Activated CD4-positive, alpha-beta T cell treated with anti-CD3 and anti-CD28 coated beads for 48 hours (primary cell): ENCODE data around the gene RAB33A.

ENCODE experiments used
- DNase-seq: peaks from one replicate; pipeline ENCODE4 v3.0.0-alpha.2; 2020

Gene RAB33A

DNA sequence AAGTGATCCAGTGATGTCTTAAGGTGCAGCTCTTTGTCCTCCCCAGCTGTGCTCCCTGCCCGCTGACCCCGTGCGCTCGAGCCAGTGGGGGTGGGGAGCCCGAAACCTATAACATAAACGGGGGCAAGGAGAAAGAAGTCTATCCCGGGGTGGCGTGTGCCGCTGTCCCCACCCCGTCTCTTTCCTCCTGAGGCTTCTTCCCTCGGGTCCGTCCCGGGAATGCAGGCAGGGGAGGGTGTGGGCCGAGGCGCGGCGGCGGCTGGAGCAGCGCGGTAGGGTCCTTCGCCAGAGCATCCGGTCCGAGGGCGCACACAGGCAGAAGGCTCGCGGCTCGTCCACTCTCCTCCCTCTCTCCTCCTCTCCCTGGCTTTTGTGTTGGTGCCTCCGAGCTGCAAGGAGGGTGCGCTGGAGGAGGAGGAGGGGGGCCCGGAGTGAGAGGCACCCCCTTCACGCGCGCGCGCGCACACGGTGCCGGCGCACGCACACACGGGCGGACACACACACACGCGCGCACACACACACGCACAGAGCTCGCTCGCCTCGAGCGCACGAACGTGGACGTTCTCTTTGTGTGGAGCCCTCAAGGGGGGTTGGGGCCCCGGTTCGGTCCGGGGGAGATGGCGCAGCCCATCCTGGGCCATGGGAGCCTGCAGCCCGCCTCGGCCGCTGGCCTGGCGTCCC is at the start of gene RAB33A:
Gene RAB33A, plus strand, starts transcription at position 517 of the 681 bp plus-strand sequence. Its CDS starts 101 bp downstream, at position 618.
- peak; percentile 45 for DNase-seq

DNA sequence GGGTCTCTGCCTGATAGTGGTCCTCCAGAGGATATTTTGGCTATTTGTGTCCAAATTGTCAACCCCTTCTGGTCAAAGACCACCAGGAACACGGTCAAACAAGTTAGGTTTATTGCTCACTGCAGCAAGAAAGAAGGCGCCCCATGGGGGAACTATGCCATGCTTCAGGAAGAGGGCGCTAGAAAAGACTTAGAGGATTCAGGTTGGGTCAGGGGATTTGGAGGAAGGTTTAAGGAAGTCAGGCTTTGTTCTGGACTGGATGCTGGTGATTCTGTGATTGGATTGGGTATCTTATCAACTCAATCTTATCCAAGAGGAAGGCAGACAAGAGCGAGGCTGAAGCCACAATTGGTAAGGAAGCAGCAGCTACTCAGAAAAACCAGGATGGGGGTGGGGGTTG is 47.2 kb upstream of the RAB33A start:
- no peak for DNase-seq

DNA sequence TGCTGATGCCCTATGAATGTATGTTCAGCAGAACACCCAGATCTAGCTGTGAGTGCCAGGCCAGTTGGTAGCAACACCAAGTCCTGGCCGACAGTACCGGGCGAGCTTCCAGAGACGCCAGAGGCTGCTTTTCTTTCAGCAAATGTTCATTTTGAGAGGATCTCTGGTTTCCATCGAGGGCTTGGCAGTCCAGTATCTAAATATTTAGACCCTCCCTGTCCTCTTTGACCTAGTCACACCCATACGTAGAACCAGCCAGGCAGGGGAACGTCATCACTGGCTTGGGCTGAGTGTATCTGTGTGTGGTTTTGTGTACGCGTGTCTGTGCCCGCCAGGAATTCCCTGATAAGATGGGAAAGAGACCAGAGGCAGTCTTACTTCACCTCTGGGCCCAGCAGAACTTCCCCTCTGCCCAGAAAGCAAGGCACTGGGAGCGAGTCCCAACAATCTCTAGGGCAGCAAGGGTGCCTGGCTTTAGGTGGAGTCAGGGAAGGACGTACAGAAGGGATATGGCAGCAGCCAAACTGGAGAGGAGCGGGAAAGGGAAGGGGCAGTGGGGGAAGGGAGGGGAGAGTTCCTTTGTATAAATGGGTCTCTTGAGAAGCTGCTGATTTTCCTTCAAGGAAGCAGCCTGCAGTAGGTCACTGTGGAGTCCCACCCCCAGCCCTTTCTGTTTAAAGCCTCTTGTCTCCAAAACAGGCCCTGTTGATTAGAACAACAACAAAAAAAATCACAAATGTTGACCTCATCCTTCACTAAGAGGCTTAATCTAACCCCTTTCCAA is 46.5 kb upstream of the RAB33A start:
- DNase-seq: no peak

DNA sequence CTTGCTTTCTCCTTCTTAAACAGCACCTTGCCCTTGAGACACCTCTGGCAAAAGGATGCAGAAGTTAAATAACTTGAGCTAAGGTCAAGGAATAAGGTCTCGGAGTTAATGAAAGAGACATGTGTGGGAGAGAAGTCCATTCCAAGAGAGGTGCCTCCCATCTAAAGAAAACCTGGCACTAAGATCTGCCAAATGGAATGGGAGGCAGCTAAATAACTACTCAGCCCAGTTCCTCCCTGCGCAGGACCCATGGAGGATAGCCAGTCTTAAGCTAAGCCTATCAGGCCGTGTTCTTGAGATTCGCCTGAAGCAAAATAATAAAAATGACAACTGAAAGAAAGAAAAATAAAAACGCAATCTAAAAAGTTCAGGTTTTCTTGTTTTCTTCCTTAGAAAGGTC is 40.8 kb upstream of the RAB33A start:
- DNase-seq: no peak

DNA sequence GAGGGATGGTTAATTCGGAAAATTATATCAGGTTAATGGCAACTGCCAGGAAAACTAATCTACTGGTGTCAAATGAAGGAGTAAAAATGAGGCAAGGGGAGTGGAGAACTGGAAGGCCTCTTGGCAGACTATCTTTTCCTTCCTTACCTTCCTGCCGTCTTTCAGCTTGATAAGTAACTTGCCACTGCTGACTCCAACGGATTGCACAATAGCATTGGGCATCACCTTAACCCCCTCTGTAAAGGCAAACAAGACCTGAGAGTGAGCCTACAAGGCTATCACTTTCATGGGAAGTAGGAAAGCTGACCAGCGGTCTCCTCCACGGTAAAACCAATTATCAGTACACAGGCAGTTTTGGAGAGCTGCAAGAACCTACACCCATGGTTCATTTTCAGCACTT is 35.3 kb upstream of the RAB33A start:
- no peak for DNase-seq

DNA sequence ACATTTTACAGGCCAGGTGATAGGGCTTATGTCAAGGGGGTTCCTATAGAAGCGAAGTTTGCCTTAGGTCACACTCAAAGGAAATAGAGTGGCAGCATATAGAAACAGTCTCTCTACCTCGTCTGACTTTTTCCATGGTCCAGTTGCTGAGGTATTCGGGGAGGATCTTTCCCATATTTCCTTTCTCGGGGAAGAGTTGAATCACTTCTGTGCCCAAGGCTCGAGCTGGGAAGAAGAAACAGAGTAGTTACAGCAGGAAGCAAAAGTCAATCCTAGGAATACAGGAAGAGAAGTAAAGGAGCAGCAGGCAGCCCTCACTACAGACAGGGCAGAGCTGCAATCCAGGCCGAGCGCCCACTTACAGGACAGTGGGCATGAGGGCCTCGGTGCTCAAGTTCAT is 34.8 kb upstream of the RAB33A start:
- DNase-seq: no peak

DNA sequence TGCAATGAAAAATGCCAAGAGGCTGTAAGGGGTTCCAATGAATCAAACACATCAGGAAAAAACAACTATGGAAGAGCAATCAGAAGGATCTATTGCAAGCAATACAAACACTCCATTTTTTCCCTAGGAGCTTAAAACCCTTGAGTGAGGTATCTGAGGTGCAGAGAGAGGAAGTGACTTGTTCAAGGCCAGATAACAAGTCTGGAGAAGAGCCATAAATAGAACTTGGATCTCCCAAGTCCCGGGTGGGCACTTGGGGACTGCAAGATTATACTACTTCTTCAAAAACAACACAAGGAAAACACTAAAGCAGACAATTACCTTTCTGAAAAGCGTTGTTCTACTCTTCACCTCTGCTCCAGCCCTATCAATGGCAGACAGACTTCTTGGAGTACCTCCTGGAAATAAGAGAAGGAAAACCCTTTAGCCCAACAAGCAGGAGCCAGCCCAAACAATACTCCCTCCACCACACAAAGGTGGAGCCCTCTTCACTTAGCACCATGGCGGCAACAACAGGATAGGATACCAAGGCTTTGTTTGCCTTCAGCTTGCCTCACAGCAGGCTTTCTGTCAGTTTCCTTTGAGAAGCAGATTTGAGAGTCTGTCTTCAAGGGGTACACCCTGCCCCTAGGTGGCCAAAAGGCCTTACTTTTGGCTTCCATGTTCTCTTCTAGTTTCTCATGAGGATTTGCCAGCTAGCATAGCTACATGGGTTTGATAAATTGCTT is 32.1 kb upstream of the RAB33A start:
- DNase-seq: no peak

DNA sequence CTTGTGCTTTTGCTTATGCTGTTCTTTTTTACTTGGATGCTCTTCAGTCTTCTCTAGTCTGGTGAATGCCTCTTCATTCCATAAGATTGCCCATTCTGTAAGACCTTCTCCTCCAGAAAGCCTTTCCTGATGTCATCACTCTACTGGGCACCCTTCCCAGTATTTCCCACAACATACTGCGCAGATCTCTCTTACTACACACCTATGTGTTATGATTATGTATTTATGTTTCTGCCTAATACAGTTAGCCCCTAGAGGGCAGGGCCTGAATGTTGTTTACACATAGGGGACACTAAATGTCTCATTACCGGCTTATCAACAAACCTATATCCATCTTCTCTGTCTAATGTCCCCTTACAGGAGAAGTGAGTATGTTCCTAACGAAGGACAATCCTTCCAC is 27.3 kb upstream of the RAB33A start:
- DNase-seq: no peak

DNA sequence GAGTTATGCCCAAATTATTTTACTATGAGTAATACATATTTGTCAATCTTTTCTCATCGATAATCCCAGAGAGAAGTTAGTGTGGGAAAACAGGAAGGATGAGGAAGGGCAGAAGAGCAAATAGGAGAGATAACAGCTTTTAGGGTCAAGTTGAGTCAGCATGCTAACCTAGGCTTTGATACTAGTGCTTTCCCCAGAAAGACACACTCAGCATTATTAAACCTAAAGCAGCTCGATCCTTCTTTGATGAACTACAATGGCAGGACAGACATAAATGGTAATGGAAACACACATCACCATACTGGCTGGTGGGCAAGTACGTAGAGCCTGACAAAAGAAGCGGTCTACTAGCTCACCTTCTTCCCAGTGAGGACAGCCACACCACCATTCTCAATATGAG is 26.6 kb upstream of the RAB33A start:
- DNase-seq: no peak

DNA sequence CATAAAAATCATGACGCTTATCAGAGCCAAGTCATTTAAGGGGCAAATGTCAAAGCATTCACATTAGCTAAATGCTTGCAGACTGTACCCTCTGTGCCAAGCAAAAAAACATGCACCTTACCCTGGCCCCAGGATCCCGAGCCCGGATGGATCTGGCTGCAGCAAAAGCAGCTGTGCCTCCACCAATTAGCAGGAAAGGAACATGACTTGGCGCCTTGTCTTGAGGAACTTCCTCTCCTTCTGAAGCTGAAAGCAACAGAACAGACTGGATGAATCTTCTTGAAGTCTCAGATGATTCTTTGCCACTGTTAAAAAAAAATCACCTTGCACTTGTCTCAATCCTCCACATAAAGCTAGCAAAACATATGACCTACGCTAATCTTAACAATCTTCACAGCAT is 24.1 kb upstream of the RAB33A start:
- DNase-seq: no peak

DNA sequence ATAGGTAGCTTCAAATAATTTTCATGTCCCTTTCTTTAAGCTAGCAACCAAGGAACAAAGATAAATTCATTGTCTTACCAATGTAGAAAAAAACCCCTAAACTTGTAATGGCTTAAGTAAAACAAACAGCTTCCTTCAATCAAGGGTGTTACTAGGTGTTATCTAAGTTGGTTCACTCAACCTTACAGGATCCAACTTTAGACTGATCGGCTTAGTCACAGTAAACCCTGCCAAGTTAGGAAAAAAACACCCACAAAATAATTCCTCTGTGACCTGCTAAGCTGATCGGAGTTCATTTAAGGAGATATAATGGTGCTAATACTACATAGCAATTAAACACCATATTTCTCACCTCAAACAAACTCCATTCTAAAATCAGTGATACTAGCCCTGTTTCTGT is 16.2 kb upstream of the RAB33A start:
- no peak for DNase-seq

DNA sequence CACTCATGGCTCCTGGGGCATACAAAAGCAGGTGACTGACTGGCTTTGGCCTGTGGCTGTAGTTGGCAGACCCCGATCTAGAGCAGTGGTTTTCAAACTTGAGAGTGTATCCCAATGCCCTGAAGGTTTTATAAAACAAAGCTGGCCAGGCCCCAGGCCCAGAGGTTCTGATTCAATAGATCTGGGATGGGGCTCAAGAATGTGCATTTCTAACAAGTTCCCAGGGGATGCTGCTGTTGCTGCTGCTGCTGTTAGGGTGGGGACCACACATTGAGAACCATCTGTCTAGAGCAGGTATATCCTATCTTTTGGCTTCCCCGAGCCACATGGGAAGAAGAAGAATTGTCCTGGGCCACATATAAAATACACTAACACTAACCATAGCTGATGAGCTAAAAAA is 13.5 kb upstream of the RAB33A start:
- DNase-seq: no peak

DNA sequence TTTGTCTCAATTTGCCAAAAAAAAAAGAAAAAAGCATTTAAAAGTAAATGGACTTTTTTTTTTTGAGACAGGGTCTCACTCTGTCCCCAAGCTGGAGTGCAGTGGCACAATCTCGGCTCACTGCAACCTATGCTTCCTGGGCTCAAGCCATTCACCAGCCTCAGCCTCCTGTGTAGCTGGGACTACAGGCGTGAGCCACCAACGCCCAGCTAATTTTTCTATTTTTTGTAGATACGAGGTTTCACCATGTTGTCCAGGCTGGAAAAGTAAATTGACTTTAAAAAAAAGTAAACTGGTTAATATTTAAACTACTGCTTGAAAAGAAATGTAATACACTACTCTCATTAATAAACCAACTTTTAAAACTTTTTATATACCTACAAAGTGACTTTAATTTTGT is 12.0 kb upstream of the RAB33A start:
- DNase-seq: no peak

DNA sequence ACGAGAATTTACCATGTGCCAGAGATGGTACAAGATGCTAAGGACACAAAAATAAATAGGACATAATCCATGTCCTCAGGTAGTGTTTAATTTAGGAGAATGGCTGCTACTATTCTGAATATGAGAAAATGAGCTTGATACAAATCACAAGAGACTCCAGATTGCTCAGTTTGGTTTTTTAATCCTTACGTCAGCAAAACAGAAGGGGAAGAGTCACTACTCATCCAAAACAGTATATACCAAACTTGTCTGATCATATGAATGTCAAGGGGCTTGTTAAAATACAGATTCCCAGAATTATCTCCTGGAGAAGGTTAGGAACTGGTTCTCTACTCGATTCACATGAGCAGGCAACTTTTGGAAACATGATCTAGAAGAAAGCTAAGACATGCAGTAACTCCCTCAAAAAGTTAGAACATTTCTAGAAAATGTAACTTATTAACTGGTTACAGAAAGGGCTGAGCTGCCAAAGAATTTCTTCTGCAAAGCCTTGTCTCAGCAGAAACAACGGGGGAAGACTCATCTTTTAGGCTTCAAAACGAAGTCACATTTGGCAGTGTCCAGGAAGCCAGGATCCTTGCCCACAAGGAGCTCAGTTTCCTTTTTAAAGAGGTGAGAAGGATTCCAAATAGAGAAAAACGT is 9.5 kb upstream of the RAB33A start:
- DNase-seq: no peak

DNA sequence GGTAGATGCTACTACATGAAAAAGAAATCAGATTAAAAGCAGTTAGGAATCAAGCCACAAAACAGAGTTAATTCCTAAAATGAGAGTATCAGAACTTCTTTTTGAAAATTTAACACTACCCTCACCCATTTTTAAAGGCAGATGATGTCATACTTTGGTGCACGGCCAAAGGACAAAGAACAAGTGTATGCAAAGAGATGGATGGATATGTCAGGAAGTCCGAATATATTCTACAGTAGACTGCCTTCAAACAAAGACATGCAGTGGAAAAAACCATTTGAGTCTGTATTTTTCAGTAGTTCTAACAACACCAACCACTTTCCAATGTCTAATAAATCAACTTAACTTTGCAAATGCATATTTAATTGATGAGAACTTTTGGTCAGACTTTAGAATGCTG is 8.4 kb upstream of the RAB33A start:
- DNase-seq: no peak

DNA sequence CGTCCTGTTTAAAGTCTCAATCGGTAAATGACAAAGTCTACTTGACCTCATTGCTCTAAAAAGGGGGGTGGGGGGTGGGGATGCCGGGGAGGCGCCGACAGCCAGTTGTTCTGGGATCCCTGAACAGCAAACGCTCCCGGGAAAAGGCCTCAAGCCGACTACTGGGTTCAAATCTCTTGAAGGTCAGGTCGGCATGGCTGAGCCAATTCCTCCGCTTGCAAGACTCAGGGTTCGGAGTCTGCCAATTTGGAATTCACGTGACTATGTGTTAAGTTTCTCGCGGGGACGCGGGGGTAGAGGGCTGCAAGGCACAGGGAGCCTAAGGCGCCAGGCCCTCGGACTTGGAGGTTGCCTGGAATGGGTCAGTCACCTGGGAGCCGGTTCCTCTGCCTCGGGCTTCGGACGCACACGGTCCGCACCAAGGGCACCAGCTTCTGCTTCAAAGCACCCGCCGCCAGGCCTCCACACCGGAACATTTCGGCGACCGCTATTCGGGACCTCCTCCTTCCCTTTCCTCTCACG is 6.5 kb upstream of the RAB33A start:
- DNase-seq: no peak

DNA sequence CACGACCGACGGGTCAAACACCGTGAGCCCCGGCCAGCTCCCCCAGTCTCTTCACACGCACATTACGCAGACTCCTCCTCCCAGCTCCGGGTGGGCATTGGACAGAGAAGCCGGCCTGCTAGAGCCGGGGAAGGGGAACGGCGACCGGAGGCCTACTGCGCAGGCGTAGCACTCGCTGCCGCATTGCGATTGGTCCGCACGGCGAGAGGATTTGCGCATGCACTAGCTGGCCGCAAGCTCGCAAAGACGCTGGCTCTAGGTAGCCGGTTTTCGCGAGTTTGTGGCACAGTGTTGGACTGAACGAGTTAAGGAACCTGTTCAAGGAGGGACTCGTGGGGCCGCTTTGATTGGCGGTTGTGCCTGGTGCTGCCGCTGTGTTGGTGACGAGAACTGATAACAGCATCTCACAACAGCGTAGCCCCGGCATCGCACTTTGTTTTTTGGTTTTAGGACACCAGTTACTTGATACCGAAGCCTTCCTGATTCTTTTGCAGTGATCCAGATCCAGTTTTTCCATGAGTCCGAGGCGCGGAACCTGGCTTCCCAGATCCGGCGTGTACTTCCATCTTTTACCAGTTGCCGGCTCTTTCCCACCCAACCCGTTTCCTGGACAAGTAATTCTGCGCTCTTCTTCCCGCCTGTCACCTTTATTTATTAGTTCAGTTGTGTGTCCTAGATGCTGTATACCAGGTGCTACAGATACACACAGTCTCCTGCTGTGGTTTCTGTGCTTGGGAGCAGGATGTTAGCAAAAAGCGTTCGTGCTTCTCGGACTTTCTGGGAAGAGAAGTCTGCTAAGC is 5.9 kb upstream of the RAB33A start, which contains the start of gene AIFM1:
Gene AIFM1, minus strand, starts transcription at position 139 of the 800 bp plus-strand sequence. CDS start 185 bp downstream, outside the sequence.
- DNase-seq: peak; percentile 89

DNA sequence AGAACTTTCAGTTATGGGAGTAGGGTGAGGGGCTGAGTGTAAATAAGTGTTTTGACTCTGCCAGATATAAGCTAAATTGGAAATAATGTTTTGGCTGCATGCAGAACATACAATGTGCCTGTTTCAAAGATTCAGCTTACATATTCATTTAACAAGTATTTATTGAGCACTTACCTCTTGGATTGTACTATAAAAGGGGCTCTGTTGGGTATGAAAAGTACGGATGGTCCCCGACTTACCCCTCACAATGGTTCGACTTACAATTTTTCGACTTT is 5.3 kb upstream of the RAB33A start:
- DNase-seq: no peak

DNA sequence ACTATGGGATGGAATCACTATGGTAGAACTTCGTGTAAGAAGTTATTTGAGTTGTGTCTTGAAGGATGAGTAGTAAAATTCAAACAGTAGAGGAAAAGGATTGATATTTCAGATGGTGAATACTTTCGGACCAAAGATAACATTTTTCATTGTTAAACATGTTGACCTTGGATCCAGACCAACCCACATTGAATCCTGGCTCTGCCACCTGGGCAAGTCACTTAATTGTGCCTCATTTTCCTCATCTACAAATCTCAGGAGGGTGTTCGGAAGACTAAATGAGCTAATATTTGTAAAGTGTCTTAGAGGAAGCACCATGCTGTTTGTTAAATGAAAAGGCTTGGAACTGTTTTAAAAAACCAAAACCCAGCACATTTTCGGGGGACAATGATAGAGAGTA is 4.7 kb upstream of the RAB33A start:
- DNase-seq: no peak

DNA sequence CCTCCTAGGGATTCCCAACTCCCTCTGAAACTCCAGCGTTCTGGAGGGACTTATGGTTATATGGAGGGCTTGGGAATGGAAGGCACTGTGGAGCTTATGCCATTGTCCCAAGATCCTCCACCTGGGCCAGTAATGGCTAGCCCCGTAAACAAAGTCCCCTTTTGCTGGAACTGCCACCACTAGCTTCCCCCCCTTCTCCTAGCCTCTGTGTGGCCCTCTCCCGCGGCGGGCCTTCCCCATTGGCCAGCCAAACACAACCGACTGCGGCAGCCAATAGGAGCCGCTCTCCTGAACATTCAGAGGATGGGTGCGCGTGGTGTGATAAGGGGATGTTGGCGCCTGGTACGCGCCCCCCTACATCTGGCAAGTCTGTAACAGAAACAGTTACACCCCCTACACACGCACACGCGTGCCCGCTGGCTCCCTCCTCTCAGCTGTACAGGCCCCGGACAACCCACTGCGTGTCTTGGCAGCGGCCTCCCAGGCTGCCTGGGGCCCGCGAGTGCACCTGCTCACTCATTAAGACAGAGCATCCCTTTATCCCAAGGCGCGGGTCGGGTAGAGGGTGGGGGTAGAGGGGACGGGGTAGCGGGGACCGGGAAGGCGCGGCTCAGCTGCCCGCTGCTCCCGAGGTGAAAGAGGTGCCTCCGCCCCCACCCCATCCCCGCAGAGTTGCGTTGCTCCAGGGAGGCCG is 863 bp upstream of the RAB33A start:
- DNase-seq: peak; percentile 78

DNA sequence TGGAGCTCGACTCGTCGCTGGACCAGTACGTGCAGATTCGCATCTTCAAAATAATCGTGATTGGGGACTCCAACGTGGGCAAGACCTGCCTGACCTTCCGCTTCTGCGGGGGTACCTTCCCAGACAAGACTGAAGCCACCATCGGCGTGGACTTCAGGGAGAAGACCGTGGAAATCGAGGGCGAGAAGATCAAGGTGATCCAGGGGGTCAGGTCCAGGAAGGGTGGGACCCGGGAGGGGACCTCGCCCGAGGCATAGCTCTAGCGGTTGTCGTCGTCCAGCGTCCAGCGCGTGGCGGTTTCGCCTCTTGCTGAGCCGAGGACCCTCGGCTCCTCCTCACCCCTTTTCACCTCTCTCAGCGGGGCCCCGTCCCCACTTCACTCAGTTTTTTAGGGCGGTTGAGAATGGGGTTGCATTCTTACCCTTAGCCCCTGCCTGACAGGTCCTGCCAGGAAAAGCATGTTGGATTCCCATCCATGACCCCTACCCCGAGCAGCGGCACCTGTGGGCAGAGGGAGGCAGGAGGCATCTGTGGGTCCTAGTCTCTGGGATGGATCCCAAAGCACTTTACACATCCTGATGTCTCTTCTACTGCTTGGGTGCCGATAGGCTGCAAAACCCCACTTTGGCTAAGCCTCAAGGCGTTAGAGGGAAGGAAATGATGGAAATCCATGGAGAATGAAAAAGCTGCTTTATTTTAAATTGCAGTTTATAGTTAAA is 524 bp downstream of the RAB33A start:
- no peak for DNase-seq
